ENCODE measurements around the gene C6.

The C6 gene

DNA sequence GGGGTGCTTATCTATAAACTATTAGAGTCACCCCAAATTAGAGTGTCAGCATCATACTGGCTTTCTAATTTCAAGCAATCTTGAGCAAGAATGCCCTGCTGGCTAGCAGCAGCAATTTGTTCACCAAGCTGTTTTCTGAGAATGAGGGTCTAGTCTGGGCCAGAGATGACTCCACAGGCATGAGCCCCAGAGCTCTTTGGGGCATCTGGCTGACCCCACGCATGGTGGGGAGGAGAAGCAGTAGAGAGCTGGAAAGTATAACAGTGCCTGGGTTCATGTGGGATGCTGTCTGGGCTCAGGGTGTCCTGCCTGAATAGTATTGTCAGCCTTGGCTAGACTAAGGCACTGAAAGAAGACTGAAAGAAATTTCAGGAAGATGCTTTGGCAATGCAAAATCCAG is 64.9 kb downstream of the C6 start:
- H2BK120ac ChIP-seq (ENCODE audit: low read depth, low read length): no peak overlapping the region
- H4K8ac ChIP-seq (ENCODE audit: low read length): no peak overlapping the region
- no peak overlapping the region for H2BK12ac ChIP-seq (ENCODE audit: low read length in 2 of 2)
- no peak overlapping the region for H3K18ac ChIP-seq (ENCODE audit: low read depth in 1 of 2, low read length in 2 of 2)
- no peak overlapping the region for H3K27ac ChIP-seq (ENCODE audit: low read length, poor library complexity, severe bottlenecking)
- H3K4me2 ChIP-seq (ENCODE audit: low read length, poor library complexity, severe bottlenecking): no peak overlapping the region
- no peak overlapping the region for H3K23ac ChIP-seq (ENCODE audit: low read length in 2 of 2)
- H3K79me1 ChIP-seq (replicated peaks; ENCODE audit: low read length, poor library complexity, severe bottlenecking): no peaks in the 10 kb centered on the region
- DNase-seq: no peak
- no peak overlapping the region for H3K4ac ChIP-seq (ENCODE audit: low read depth in 1 of 2, low read length in 2 of 2)
- no peak overlapping the region for H4K91ac ChIP-seq (ENCODE audit: low read length)
- H3K9ac ChIP-seq (ENCODE audit: low read length): no peak overlapping the region
- no peak overlapping the region for H3K4me3 ChIP-seq (ENCODE audit: insufficient read depth in 1 of 2, low read depth in 1 of 2, low read length in 2 of 2)
- H2BK15ac ChIP-seq (ENCODE audit: low read depth, poor library complexity, severe bottlenecking): no peak overlapping the region
- H3K4me1 ChIP-seq (ENCODE audit: control insufficient read depth, insufficient read depth, low read depth, low read length): no peaks in the 10 kb centered on the region
- H2AFZ ChIP-seq (ENCODE audit: low read depth, low read length): no peak overlapping the region
- H3K9me3 ChIP-seq (ENCODE audit: control insufficient read depth, low read length): no peaks in the 10 kb centered on the region
- H3K36me3 ChIP-seq (ENCODE audit: control insufficient read depth in 1 of 2, insufficient read depth in 2 of 2, low read depth in 1 of 2, low read length in 2 of 2): no peaks in the 10 kb centered on the region
- 69% methylated on average over 1 of the region's 1 CpG for WGBS
- H2BK5ac ChIP-seq (ENCODE audit: low read depth, low read length, poor library complexity, severe bottlenecking): no peak overlapping the region
- H3K14ac ChIP-seq (ENCODE audit: low read length in 2 of 2): no peak overlapping the region
- H2AK5ac ChIP-seq (ENCODE audit: low read length, severe bottlenecking): no peak overlapping the region
- no peaks in the 10 kb centered on the region for H3K27me3 ChIP-seq (ENCODE audit: control insufficient read depth in 1 of 2, insufficient read depth in 1 of 2, low read length in 2 of 2)

DNA sequence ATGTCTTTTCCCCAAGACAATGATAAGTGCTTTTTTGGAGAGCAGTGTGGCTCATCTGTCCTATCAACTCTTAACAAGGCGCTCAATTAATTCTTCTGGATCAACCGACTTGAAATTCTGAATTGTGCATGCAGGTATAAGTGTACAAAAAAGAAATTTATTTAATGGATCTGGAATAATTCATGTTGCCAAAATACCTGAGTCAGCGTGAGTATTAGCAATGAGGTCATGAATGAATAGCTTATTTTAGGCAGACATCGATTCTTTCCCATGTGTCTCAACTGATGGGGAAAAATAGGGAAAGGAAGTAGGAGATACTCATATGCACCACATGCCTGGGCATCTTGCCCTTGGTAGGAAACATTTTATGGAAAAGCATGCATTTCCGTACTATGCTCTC is 68.0 kb downstream of the C6 start:
- Histone ChIP-seq H3K4ac (ENCODE audit: low read depth in 1 of 2, low read length in 2 of 2) (no peak overlapping the region), H2AK5ac (ENCODE audit: low read length, severe bottlenecking) (no peak overlapping the region), H3K9ac (ENCODE audit: low read length) (no peak overlapping the region), H2BK15ac (ENCODE audit: low read depth, poor library complexity, severe bottlenecking) (no peak overlapping the region), H2BK5ac (ENCODE audit: low read depth, low read length, poor library complexity, severe bottlenecking) (no peak overlapping the region), H3K14ac (ENCODE audit: low read length in 2 of 2) (no peak overlapping the region), H2BK12ac (ENCODE audit: low read length in 2 of 2) (no peak overlapping the region), H3K18ac (ENCODE audit: low read depth in 1 of 2, low read length in 2 of 2) (no peak overlapping the region), H3K4me1 (ENCODE audit: control insufficient read depth, insufficient read depth, low read depth, low read length) (no peaks in the 10 kb centered on the region), H3K4me2 (ENCODE audit: low read length, poor library complexity, severe bottlenecking) (no peak overlapping the region), H2BK120ac (ENCODE audit: low read depth, low read length) (no peak overlapping the region), H3K4me3 (ENCODE audit: insufficient read depth in 1 of 2, low read depth in 1 of 2, low read length in 2 of 2) (no peak overlapping the region), H4K91ac (ENCODE audit: low read length) (no peak overlapping the region), H3K79me1 (replicated peaks; ENCODE audit: low read length, poor library complexity, severe bottlenecking) (no peaks in the 10 kb centered on the region), H4K8ac (ENCODE audit: low read length) (no peak overlapping the region), H3K27ac (ENCODE audit: low read length, poor library complexity, severe bottlenecking) (no peak overlapping the region), H3K9me3 (ENCODE audit: control insufficient read depth, low read length) (no peaks in the 10 kb centered on the region), H3K23ac (ENCODE audit: low read length in 2 of 2) (no peak overlapping the region), H3K36me3 (ENCODE audit: control insufficient read depth in 1 of 2, insufficient read depth in 2 of 2, low read depth in 1 of 2, low read length in 2 of 2) (no peaks in the 10 kb centered on the region), H3K27me3 (ENCODE audit: control insufficient read depth in 1 of 2, insufficient read depth in 1 of 2, low read length in 2 of 2) (no peaks in the 10 kb centered on the region), H2AFZ (ENCODE audit: low read depth, low read length) (no peak overlapping the region)
- WGBS: 93% methylated on average over 5 of the region's 5 CpGs
- no peak for DNase-seq

DNA sequence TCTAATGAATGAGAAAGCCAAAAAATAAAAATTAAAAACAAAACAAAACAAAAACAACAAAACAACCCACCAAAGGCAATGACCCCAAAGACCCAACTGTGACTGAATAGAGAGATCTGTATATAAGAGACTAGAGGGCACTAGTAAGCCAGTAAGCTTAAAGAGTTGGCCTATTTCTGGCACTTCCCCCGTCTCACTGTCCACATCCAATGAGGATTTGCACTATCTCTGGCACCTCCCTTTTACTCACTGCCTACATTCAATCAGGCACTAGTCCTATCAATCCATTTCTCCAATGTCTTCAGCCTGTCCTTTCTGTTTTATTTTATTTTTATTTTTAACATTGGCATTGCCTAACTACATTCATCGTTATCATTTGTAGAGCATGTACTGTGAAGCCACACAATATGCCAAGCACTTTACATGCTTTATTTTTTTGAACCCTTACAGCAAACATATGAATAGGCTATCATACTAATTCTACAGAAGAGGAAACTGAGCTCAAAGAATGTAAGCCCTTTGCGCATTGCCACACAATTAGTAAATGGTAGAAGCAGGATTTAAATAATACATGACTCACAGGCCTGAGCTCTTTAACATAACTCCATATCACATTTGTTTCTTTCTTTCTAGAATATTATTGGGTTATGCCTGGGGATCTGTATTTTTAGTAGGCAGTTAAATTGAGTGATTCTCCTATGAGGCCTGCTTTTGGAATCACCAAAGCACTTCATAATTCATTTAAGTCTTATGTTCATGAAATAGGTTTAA is 70.0 kb downstream of the C6 start:
- no peaks in the 10 kb centered on the region for H3K4me1 ChIP-seq (ENCODE audit: control insufficient read depth, insufficient read depth, low read depth, low read length)
- H3K9ac ChIP-seq (ENCODE audit: low read length): no peak overlapping the region
- no peak overlapping the region for H3K23ac ChIP-seq (ENCODE audit: low read length in 2 of 2)
- H3K36me3 ChIP-seq (ENCODE audit: control insufficient read depth in 1 of 2, insufficient read depth in 2 of 2, low read depth in 1 of 2, low read length in 2 of 2): no peaks in the 10 kb centered on the region
- no peaks in the 10 kb centered on the region for H3K79me1 ChIP-seq (replicated peaks; ENCODE audit: low read length, poor library complexity, severe bottlenecking)
- H4K8ac ChIP-seq (ENCODE audit: low read length): no peak overlapping the region
- no peak overlapping the region for H2BK12ac ChIP-seq (ENCODE audit: low read length in 2 of 2)
- no peaks in the 10 kb centered on the region for H3K27me3 ChIP-seq (ENCODE audit: control insufficient read depth in 1 of 2, insufficient read depth in 1 of 2, low read length in 2 of 2)
- no peak overlapping the region for H4K91ac ChIP-seq (ENCODE audit: low read length)
- H2BK120ac ChIP-seq (ENCODE audit: low read depth, low read length): no peak overlapping the region
- no peak for DNase-seq
- peaks cover 9% of the 10 kb centered on the region for H3K9me3 ChIP-seq (ENCODE audit: control insufficient read depth, low read length)
- no peak overlapping the region for H2BK15ac ChIP-seq (ENCODE audit: low read depth, poor library complexity, severe bottlenecking)
- H2BK5ac ChIP-seq (ENCODE audit: low read depth, low read length, poor library complexity, severe bottlenecking): no peak overlapping the region
- H2AFZ ChIP-seq (ENCODE audit: low read depth, low read length): no peak overlapping the region
- no peak overlapping the region for H3K4me2 ChIP-seq (ENCODE audit: low read length, poor library complexity, severe bottlenecking)
- H3K14ac ChIP-seq (ENCODE audit: low read length in 2 of 2): no peak overlapping the region
- no peak overlapping the region for H3K4ac ChIP-seq (ENCODE audit: low read depth in 1 of 2, low read length in 2 of 2)
- H2AK5ac ChIP-seq (ENCODE audit: low read length, severe bottlenecking): no peak overlapping the region
- H3K18ac ChIP-seq (ENCODE audit: low read depth in 1 of 2, low read length in 2 of 2): no peak overlapping the region
- H3K27ac ChIP-seq (ENCODE audit: low read length, poor library complexity, severe bottlenecking): no peak overlapping the region
- 66% methylated on average over 2 of the region's 3 CpGs for WGBS
- H3K4me3 ChIP-seq (ENCODE audit: insufficient read depth in 1 of 2, low read depth in 1 of 2, low read length in 2 of 2): no peak overlapping the region

DNA sequence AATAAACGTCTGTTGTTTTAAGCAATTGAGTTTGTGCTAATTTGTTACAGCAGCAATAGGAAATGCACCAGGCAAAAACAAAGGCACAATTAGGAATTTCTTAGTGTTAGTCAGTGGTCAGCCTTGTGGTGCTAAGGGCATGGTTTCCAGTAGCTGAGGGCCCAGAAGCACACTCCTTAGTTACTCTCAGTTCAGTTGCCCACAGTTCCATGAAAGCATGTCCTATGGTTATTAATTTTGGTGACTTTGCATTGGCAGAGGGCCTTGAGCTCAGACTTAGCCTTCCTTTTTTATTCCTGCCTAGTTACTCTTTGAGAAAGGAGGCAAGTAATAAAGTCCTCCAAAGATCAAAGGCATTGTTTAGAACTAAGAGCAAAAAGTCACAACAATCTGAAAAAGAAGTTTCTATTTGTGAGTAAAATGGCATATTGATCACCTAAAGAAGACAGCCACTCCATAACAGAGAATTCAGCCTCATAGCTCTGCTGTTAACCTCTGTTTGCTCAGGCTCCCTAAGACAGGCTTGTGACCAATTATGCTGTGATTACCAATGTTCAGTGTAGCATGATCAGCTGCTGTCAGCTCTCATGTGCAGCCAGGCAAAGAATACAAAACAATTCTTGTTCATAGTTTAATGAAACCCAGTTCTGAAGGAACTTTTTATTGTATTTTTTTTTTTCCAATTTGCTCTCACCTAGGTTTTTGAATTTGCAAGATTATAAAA is 85.2 kb downstream of the C6 start:
- H3K79me1 ChIP-seq (replicated peaks; ENCODE audit: low read length, poor library complexity, severe bottlenecking): no peaks in the 10 kb centered on the region
- H3K27ac ChIP-seq (ENCODE audit: low read length, poor library complexity, severe bottlenecking): no peak overlapping the region
- no peak overlapping the region for H2BK5ac ChIP-seq (ENCODE audit: low read depth, low read length, poor library complexity, severe bottlenecking)
- no peak overlapping the region for H2BK15ac ChIP-seq (ENCODE audit: low read depth, poor library complexity, severe bottlenecking)
- no peaks in the 10 kb centered on the region for H3K4me1 ChIP-seq (ENCODE audit: control insufficient read depth, insufficient read depth, low read depth, low read length)
- H3K9me3 ChIP-seq (ENCODE audit: control insufficient read depth, low read length): no peaks in the 10 kb centered on the region
- 18% methylated on average over 1 of the region's 1 CpG for WGBS
- no peak overlapping the region for H2BK12ac ChIP-seq (ENCODE audit: low read length in 2 of 2)
- DNase-seq: no peak
- no peak overlapping the region for H3K4ac ChIP-seq (ENCODE audit: low read depth in 1 of 2, low read length in 2 of 2)
- no peak overlapping the region for H2BK120ac ChIP-seq (ENCODE audit: low read depth, low read length)
- no peak overlapping the region for H3K23ac ChIP-seq (ENCODE audit: low read length in 2 of 2)
- no peak overlapping the region for H2AFZ ChIP-seq (ENCODE audit: low read depth, low read length)
- no peaks in the 10 kb centered on the region for H3K27me3 ChIP-seq (ENCODE audit: control insufficient read depth in 1 of 2, insufficient read depth in 1 of 2, low read length in 2 of 2)
- no peak overlapping the region for H4K8ac ChIP-seq (ENCODE audit: low read length)
- H3K14ac ChIP-seq (ENCODE audit: low read length in 2 of 2): no peak overlapping the region
- no peak overlapping the region for H3K4me3 ChIP-seq (ENCODE audit: insufficient read depth in 1 of 2, low read depth in 1 of 2, low read length in 2 of 2)
- no peak overlapping the region for H3K18ac ChIP-seq (ENCODE audit: low read depth in 1 of 2, low read length in 2 of 2)
- H3K4me2 ChIP-seq (ENCODE audit: low read length, poor library complexity, severe bottlenecking): no peak overlapping the region
- H4K91ac ChIP-seq (ENCODE audit: low read length): no peak overlapping the region
- H3K9ac ChIP-seq (ENCODE audit: low read length): no peak overlapping the region
- no peaks in the 10 kb centered on the region for H3K36me3 ChIP-seq (ENCODE audit: control insufficient read depth in 1 of 2, insufficient read depth in 2 of 2, low read depth in 1 of 2, low read length in 2 of 2)
- no peak overlapping the region for H2AK5ac ChIP-seq (ENCODE audit: low read length, severe bottlenecking)
